A549 treated with CORT108297 at 1 μM for 4 hours (cell line): Measurements from ENCODE around the gene MTSS2. TPM values are rescaled to one million over a fixed set of nuclear protein-coding genes. Genes with fewer than 3 reads are reported as not detected.

Source experiments
- total RNA-seq: library from RNA; stranded (reverse); fragments of 200-300 nt; extraction: Qiagen RNA extraction; gene quantifications from 5 replicates; pipeline ENCODE4 v1.2.3, GENCODE V29; 2022

The MTSS2 gene
- total RNA-seq: 36.5 to 58.7 TPM (median 57.6 TPM) in 5 replicates

GRCh38 chr16:70685938-70686375 lies at the start of gene MTSS2:
Gene MTSS2 (minus strand): TSS chr16:70686053. CDS start chr16:70685791, 262 bp downstream.

GRCh38 chr16:70646260-70647241 lies 39.3 kb downstream of the MTSS2 start, which contains the start of gene IL34:
Gene IL34 (plus strand): TSS chr16:70646559. CDS start chr16:70646948, 389 bp downstream.

Other genes starting within 250 kb of the MTSS2 start
- gene ST3GAL2, start 247.0 kb downstream of the MTSS2 start, total RNA-seq: 18.8 to 25.0 TPM (median 24.7 TPM) in 5 replicates
- gene FCSK, start 231.5 kb downstream of the MTSS2 start, total RNA-seq: 4.6 to 6.0 TPM (median 5.5 TPM) in 5 replicates
- gene COG4, start 162.5 kb downstream of the MTSS2 start, total RNA-seq: 28.0 to 32.9 TPM (median 31.7 TPM) in 5 replicates
- 137 to 205 TPM (median 200 TPM) in 5 replicates for gene SF3B3, start 162.2 kb downstream of the MTSS2 start, total RNA-seq
- 0.48 to 1.1 TPM (median 0.72 TPM) in 5 replicates for gene IL34, start 39.5 kb downstream of the MTSS2 start, total RNA-seq
- 26.5 to 37.6 TPM (median 34.3 TPM) in 5 replicates for gene VAC14, start 115.1 kb upstream of the MTSS2 start, total RNA-seq